HepG2 (cell line): Measurements from ENCODE around the gene ABHD17B. TPM values are rescaled to one million over a fixed set of nuclear protein-coding genes. Genes with fewer than 3 reads are reported as not detected.

Source experiments
- ATAC-seq: fragments of 200-7000 bp; cut with Tn5 transposase; 3 replicates; pipeline ENCODE4 v1.9.1; 2020; ENCODE audit warnings: mild to moderate bottlenecking, moderate library complexity
- BruUV-seq: library from RNA; stranded (reverse); fragments of 400-500 nt; replicated peaks from 2 replicates; lab custom pipeline; 2021; lab: Mats Ljungman, UMichigan
- CTCF ChIA-PET: fragments of 300-600 bp; formaldehyde crosslinking; extraction: SDS; loops from one replicate; lab custom pipeline; 2021; ENCODE audit warnings: low total read pairs, inconsistent platforms, low intra/inter-chr PET ratio; lab: Yijun Ruan, JAX
- POLR2A ChIA-PET: fragments of 350-600 bp; sonication (Branson Sonifier 250); formaldehyde crosslinking; loops from one replicate; lab custom pipeline; 2020; ENCODE audit warnings: antibody characterized with exemption, inconsistent platforms; lab: Yijun Ruan, JAX
- DNase-seq: peaks from one replicate; pipeline ENCODE4 v3.0.0-alpha.2; 2015; ENCODE audit warnings: low spot score
- FAIRE-seq: peaks from 3 replicates; lab custom pipeline; 2011; peaks lifted over from hg19 to GRCh38; lab: Jason Lieb, UNC
- H2AFZ ChIP-seq: one replicate; pipeline ENCODE4 v1.6.1; 2011; ENCODE audit warnings: low read length, inconsistent platforms
- H3K27ac ChIP-seq: fragments of 300-600 bp; 3 replicates; pipeline ENCODE4 v1.8.0; 2011; ENCODE audit warnings: mixed run types, mild to moderate bottlenecking, mixed read lengths, low read length, inconsistent platforms; ENCODE audit not compliant: insufficient read depth; ENCODE audit errors: extremely low read length
- H3K27me3 ChIP-seq, 2 experiments: fragments of 200-600 bp in 1 of 2; 2 replicates in 1 of 2; 3 replicates in 1 of 2; pipeline versions ENCODE4 v1.6.0 to v1.8.0; 2011; ENCODE audit warnings: low read length in 2 of 2, mild to moderate bottlenecking in 2 of 2, moderate library complexity in 2 of 2, inconsistent platforms in 1 of 2; ENCODE audit not compliant: insufficient read depth in 2 of 2, control insufficient read depth in 1 of 2
- H3K36me3 ChIP-seq, 2 experiments: fragments of 200-600 bp in 1 of 2; replicated peaks in 1 of 2; 2 replicates in 1 of 2; 3 replicates in 1 of 2; pipeline versions ENCODE4 v1.5.1 to v1.8.0; 2011; ENCODE audit warnings: low read length in 2 of 2, inconsistent platforms in 1 of 2; ENCODE audit not compliant: insufficient read depth in 2 of 2, control insufficient read depth in 1 of 2
- H3K4me1 ChIP-seq: 2 replicates; pipeline ENCODE4 v1.5.1; 2012; ENCODE audit warnings: low read length, inconsistent platforms; ENCODE audit not compliant: insufficient read depth
- H3K4me2 ChIP-seq: 2 replicates; pipeline ENCODE4 v1.6.0; 2011; ENCODE audit warnings: low read depth, low read length, inconsistent platforms
- H3K4me3 ChIP-seq, 3 experiments: fragments of 200-600 bp in 1 of 3; sonication (generic), shearing (Covaris generic) in 1 of 3; replicated peaks in 1 of 3; 2 replicates each; pipeline ENCODE4 v1.5.1; 2011 to 2016; ENCODE audit warnings: low read length in 3 of 3, inconsistent platforms in 2 of 3, low read depth in 2 of 3, mild to moderate bottlenecking in 2 of 3, control low read depth in 1 of 3, mixed read lengths in 1 of 3; ENCODE audit not compliant: insufficient read depth in 1 of 3
- H3K79me2 ChIP-seq: one replicate; pipeline ENCODE4 v1.6.1; 2011; ENCODE audit warnings: low read length, inconsistent platforms; ENCODE audit not compliant: insufficient read depth
- H3K9ac ChIP-seq: 2 replicates; pipeline ENCODE4 v1.6.0; 2011; ENCODE audit warnings: mild to moderate bottlenecking, low read depth, low read length, inconsistent platforms; ENCODE audit not compliant: insufficient read depth
- H3K9me3 ChIP-seq: 2 replicates; pipeline ENCODE4 v1.5.1; 2012; ENCODE audit warnings: mild to moderate bottlenecking, low read length
- H4K20me1 ChIP-seq: 2 replicates; pipeline ENCODE4 v1.6.0; 2011; ENCODE audit warnings: inconsistent platforms, mild to moderate bottlenecking, low read length, moderate library complexity; ENCODE audit not compliant: insufficient read depth
- ARID2 ChIP-seq: sonication (generic); formaldehyde crosslinking; IDR thresholded peaks from 2 replicates; pipeline ENCODE4 v1.8.1; 2022; ENCODE audit warnings: mild to moderate bottlenecking, missing genetic modification reagents, borderline replicate concordance
- MAFF ChIP-seq: IDR thresholded peaks from 2 replicates; pipeline ENCODE4 v1.6.1; 2011; ENCODE audit warnings: low read depth, low read length, improper control_type of control experiment
- MAFK ChIP-seq, 2 experiments: IDR thresholded peaks in 1 of 2; conservative IDR thresholded peaks in 1 of 2; 2 replicates each; pipeline ENCODE4 v1.6.1; 2011; ENCODE audit warnings: improper control_type of control experiment in 2 of 2, low read length in 2 of 2
- RFX1 ChIP-seq: fragments of 450-650 bp; IDR thresholded peaks from 2 replicates; pipeline ENCODE4 v1.6.1; 2017
- ZNF646 ChIP-seq: sonication (generic); formaldehyde crosslinking; IDR thresholded peaks from 2 replicates; pipeline ENCODE4 v1.9.0; 2021; ENCODE audit warnings: mild to moderate bottlenecking, missing genetic modification reagents
- WGBS: methylation state at CpG from one replicate; pipeline ENCODE4 v1.1.6; 2017; ENCODE audit warnings: low lambda C conversion rate; 5-methylcytosine and 5-hydroxymethylcytosine counted together
- in situ Hi-C: cut with HindIII; loops from 2 replicates; pipeline ENCODE4 v1.10.0; 2017; ENCODE audit warnings: low pct_unique_long_range_greater_than_20kb; ENCODE audit not compliant: extremely low pct_ligation_motif_present
- intact Hi-C: fragments of 100-400 bp; cut with micrococcal nuclease; formaldehyde crosslinking; loops from one replicate; pipeline ENCODE4 v1.10.0; 2022; ENCODE audit not compliant: unreplicated experiment
- polyA plus RNA-seq, 8 experiments: library from polyadenylated mRNA; depleted of rRNA in 3 of 8; stranded (reverse) in 7 of 8; unstranded in 1 of 8; fragments of >200 nt; fragmentation: Illumina TruSeq in 4 of 8; extraction: Trizol in 4 of 8; gene quantifications; 2 replicates each; pipeline versions ENCODE4 v1.2.1 to v1.2.3, GENCODE V29; 2011 to 2016; ENCODE audit warnings: low read depth in 4 of 8, missing spikeins in 1 of 8, mixed read lengths in 1 of 8; ENCODE audit not compliant: insufficient read depth in 1 of 8
- total RNA-seq, 5 experiments: library from RNA; depleted of rRNA; stranded (reverse); fragments of >200 nt; fragmentation: Illumina TruSeq; extraction: Trizol; gene quantifications; 2 replicates each; pipeline ENCODE4 v1.2.3, GENCODE V29; 2016; ENCODE audit warnings: low read depth in 1 of 5

Gene ABHD17B
- total and polyA plus RNA-seq, 2 of the 13 experiments (the other 11 are each of a cell fraction or from before 2014, with no cell fraction given) = 11.3 to 22.0 TPM

- no peaks in the 10 kb centered on the region for H3K79me2 ChIP-seq
- H3K36me3 ChIP-seq = no peaks in the 10 kb centered on the region
- ATAC-seq (no peak), FAIRE-seq (no peak), DNase-seq (no peak)
- no TSS peak for BruUV-seq
- TF ChIP-seq MAFK (conservative IDR thresholded peaks at IDR 0.05 in 1 of 2, IDR thresholded peaks at IDR 0.05 in 1 of 2; ENCODE audit: low read length in 2 of 2) (peak; percentile 87 to 92), ZNF646 (CRISPR knock-in tag) (no peak), MAFF (peak; percentile 84), RFX1 (no peak), ARID2 (no peak)
- intact Hi-C loops (no loop called here), in situ Hi-C loops (no loop called here)
- no peak overlapping the region for H3K9ac ChIP-seq
- H3K4me1 ChIP-seq = no peaks in the 10 kb centered on the region
- WGBS = 27% methylated on average over 5 of the region's 5 CpGs
- ChIA-PET CTCF (no interaction called here), POLR2A (no interaction called here)
- H4K20me1 ChIP-seq = no peaks in the 10 kb centered on the region
- H3K9me3 ChIP-seq = no peaks in the 10 kb centered on the region
- no peak overlapping the region for H3K4me3 ChIP-seq
- no peak overlapping the region for H3K27ac ChIP-seq
- no peak overlapping the region for H2AFZ ChIP-seq
- H3K27me3 ChIP-seq = no peaks in the 10 kb centered on the region
- H3K4me2 ChIP-seq = no peak overlapping the region
Measured at GRCh38 chr9:71839668-71840067, 71.3 kb downstream of the ABHD17B start.
